ENCODE results near the gene R3HDM2. TPM values are rescaled to one million over a fixed set of nuclear protein-coding genes. Genes with fewer than 3 reads are reported as not detected.

R3HDM2 gene
- total and polyA plus RNA-seq, 2 donors (not counting 1 experiment from before 2014, with no cell fraction given): 104 to 129 TPM

GRCh38 chr12:57355734-57356133 is 75.1 kb downstream of the R3HDM2 start:
- intact Hi-C loops (cut with micrococcal nuclease): no loop called here
- Histone ChIP-seq H3K9ac (ENCODE audit: low read length) (no peak overlapping the region), H3K27ac (ENCODE audit: low read length in 2 of 2) (no peak overlapping the region), H3K4me3 (ENCODE audit: control extremely low read depth in 1 of 5, extremely low read depth in 1 of 5, insufficient read depth in 1 of 5, low read depth in 2 of 5, low read length in 4 of 5) (no peak overlapping the region), H2AFZ (ENCODE audit: insufficient read depth, low read depth, low read length, poor library complexity, severe bottlenecking) (no peak overlapping the region), H3K4me2 (replicated peaks; ENCODE audit: low read depth, low read length, poor library complexity, severe bottlenecking) (no peak overlapping the region), H3K27me3 (replicated peaks in 1 of 4; ENCODE audit: control extremely low read depth in 1 of 4, control insufficient read depth in 3 of 4, insufficient read depth in 4 of 4, low read length in 3 of 4) (no peaks in the 10 kb centered on the region), H3K36me3 (replicated peaks in 1 of 2; ENCODE audit: control extremely low read depth in 1 of 2, control insufficient read depth in 1 of 2, extremely low read depth in 1 of 2, insufficient read depth in 2 of 2, low read length in 1 of 2) (peaks cover 3 to 5% of the 10 kb centered on the region in 2 experiments), H4K20me1 (ENCODE audit: control insufficient read depth, insufficient read depth, low read length, poor library complexity, severe bottlenecking) (no peaks in the 10 kb centered on the region), H3K79me2 (ENCODE audit: control insufficient read depth, insufficient read depth, low read length) (peaks cover 10% of the 10 kb centered on the region), H3K9me3 (ENCODE audit: control extremely low read depth in 1 of 3, control insufficient read depth in 2 of 3, insufficient read depth in 1 of 3, low read length in 2 of 3) (no peaks in the 10 kb centered on the region), H3K4me1 (ENCODE audit: control insufficient read depth in 2 of 2, insufficient read depth in 2 of 2, low read length in 2 of 2) (no peaks in the 10 kb centered on the region)
- POLR2A ChIA-PET: no interaction called here
- ATAC-seq (ENCODE audit: low read depth): no peak
- DNase-seq: no peak
- Mint-ChIP-seq H3K27ac (no peak overlapping the region), H3K4me1 (no peaks in the 10 kb centered on the region), H3K9me3 (ENCODE audit: insufficient read depth) (no peaks in the 10 kb centered on the region), H3K27me3 (no peaks in the 10 kb centered on the region), H3K4me3 (no peak overlapping the region)
- TF ChIP-seq, protein P1, sequence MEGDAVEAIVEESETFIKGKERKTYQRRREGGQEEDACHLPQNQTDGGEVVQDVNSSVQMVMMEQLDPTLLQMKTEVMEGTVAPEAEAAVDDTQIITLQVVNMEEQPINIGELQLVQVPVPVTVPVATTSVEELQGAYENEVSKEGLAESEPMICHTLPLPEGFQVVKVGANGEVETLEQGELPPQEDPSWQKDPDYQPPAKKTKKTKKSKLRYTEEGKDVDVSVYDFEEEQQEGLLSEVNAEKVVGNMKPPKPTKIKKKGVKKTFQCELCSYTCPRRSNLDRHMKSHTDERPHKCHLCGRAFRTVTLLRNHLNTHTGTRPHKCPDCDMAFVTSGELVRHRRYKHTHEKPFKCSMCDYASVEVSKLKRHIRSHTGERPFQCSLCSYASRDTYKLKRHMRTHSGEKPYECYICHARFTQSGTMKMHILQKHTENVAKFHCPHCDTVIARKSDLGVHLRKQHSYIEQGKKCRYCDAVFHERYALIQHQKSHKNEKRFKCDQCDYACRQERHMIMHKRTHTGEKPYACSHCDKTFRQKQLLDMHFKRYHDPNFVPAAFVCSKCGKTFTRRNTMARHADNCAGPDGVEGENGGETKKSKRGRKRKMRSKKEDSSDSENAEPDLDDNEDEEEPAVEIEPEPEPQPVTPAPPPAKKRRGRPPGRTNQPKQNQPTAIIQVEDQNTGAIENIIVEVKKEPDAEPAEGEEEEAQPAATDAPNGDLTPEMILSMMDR (IDR thresholded peaks at IDR 0.05): no peak
- no peak for TF ChIP-seq EZH2 (IDR thresholded peaks at IDR 0.05; ENCODE audit: borderline replicate concordance, insufficient read depth, low read depth, low read length, poor library complexity, severe bottlenecking)
- CTCF ChIA-PET: no interaction called here

GRCh38 chr12:57352166-57352565 is 78.7 kb downstream of the R3HDM2 start:
- CTCF ChIA-PET: no interaction called here
- H3K36me3 ChIP-seq (replicated peaks in 1 of 2; ENCODE audit: control extremely low read depth in 1 of 2, control insufficient read depth in 1 of 2, extremely low read depth in 1 of 2, insufficient read depth in 2 of 2, low read length in 1 of 2): peaks cover 0 to 3% of the 10 kb centered on the region in 2 experiments
- no peaks in the 10 kb centered on the region for H3K9me3 Mint-ChIP-seq (ENCODE audit: insufficient read depth)
- no peak overlapping the region for H3K9ac ChIP-seq (ENCODE audit: low read length)
- DNase-seq: no peak
- H3K4me1 Mint-ChIP-seq: no peaks in the 10 kb centered on the region
- H3K4me2 ChIP-seq (replicated peaks; ENCODE audit: low read depth, low read length, poor library complexity, severe bottlenecking): no peak overlapping the region
- no peak for ATAC-seq (ENCODE audit: low read depth)
- TF ChIP-seq, protein P1 (IDR thresholded peaks at IDR 0.05): no peak
- no peak for TF ChIP-seq EZH2 (IDR thresholded peaks at IDR 0.05; ENCODE audit: borderline replicate concordance, insufficient read depth, low read depth, low read length, poor library complexity, severe bottlenecking)
- H3K4me3 ChIP-seq (ENCODE audit: control extremely low read depth in 1 of 5, extremely low read depth in 1 of 5, insufficient read depth in 1 of 5, low read depth in 2 of 5, low read length in 4 of 5): no peak overlapping the region
- no peaks in the 10 kb centered on the region for H3K4me1 ChIP-seq (ENCODE audit: control insufficient read depth in 2 of 2, insufficient read depth in 2 of 2, low read length in 2 of 2)
- WGBS (ENCODE audit: insufficient coverage): no CpG with 5 or more reads among the region's 3 CpGs
- H3K79me2 ChIP-seq (ENCODE audit: control insufficient read depth, insufficient read depth, low read length): no peaks in the 10 kb centered on the region
- intact Hi-C loops (cut with micrococcal nuclease): no loop called here
- no peak overlapping the region for H3K27ac Mint-ChIP-seq
- H2AFZ ChIP-seq (ENCODE audit: insufficient read depth, low read depth, low read length, poor library complexity, severe bottlenecking): no peak overlapping the region
- no peaks in the 10 kb centered on the region for H3K27me3 Mint-ChIP-seq
- no peaks in the 10 kb centered on the region for H4K20me1 ChIP-seq (ENCODE audit: control insufficient read depth, insufficient read depth, low read length, poor library complexity, severe bottlenecking)
- no peak overlapping the region for H3K27ac ChIP-seq (ENCODE audit: low read length in 2 of 2)
- no peaks in the 10 kb centered on the region for H3K27me3 ChIP-seq (replicated peaks in 1 of 4; ENCODE audit: control extremely low read depth in 1 of 4, control insufficient read depth in 3 of 4, insufficient read depth in 4 of 4, low read length in 3 of 4)
- H3K9me3 ChIP-seq (ENCODE audit: control extremely low read depth in 1 of 3, control insufficient read depth in 2 of 3, insufficient read depth in 1 of 3, low read length in 2 of 3): peaks cover 0 to 8% (median 2%) of the 10 kb centered on the region in 3 donors
- H3K4me3 Mint-ChIP-seq: no peak overlapping the region
- POLR2A ChIA-PET: no interaction called here

Measured in B cell (primary cell).